SW480 (cell line): ENCODE measurements around the gene PTHLH.

Experiments
- DNase-seq: peaks from one replicate; pipeline ENCODE4 v3.0.0-alpha.2; 2016; ENCODE audit warnings: low spot score

The PTHLH gene

DNA sequence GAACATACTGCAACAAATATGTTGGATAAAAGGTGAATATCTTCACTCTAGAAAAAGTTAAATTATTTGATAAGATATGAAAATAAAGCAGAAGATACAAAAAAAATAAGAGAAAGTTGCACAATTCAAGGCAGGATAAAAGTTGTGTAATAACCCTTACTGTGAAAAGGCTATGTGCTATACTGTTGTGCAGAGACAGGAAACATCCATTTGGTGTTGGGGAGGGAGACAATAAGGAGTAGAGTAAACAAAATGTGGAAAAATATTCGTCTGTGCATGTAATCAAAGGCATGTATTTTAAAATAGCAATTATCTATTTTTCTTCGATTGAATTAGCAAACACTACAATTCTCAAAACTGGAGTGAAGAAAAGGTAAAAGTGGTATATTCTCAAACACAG is 34.8 kb downstream of the PTHLH start:
- DNase-seq, result no peak

DNA sequence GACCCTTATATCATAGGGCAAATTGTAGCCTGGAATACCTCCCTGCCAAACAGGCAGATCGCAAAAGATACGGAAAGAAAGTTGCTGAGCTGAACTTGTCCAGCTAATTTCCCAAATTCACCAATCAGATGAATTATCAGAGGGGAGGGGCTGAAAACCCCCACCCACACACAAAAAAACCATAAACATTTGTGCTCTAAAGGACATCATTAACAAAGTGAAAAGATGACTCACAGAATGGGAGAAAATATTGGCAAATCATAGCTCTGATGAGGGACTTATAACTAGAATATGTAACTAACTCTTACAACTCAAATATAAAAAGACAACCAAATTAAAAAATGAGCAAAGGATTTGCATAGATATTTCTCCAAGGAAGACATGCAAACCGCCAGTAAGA is 36.3 kb downstream of the PTHLH start:
- no peak for DNase-seq

DNA sequence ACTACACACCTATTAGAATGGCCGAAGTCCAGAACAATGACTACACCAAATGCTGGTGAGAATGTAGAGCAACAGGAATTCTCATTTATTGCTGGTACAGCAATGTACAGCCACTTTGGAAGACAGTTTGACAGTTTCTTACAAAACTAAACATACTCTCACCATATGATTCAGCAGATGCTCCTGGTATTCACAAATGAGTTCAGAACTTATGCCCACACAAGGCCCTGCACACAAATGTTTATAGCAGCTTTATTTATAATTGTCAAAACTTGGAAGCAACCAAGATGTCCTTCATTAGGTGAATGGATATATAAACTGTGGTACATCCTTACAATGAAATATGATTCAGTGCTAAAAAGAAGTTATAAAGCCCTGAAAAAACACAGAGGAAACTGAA is 38.3 kb downstream of the PTHLH start:
- no peak for DNase-seq

DNA sequence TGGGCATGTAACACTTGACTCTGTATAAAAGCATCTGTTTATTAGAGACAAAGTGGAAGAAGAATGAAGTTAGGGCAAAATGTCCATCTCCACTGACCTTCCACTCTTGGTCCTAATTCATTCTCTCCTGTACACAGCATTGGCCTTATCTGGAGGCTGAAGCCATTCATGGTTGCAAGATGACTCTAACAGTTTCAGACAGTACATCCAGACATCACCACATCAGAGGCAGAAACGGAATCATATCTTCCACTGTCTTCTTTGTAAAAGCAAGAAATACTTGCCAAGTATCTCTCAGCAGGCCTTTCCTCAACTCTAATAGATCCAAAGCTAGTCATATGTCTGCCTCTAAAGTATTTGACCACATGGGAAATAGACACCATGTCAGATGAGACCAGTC is 41.1 kb downstream of the PTHLH start:
- DNase-seq, result no peak

DNA sequence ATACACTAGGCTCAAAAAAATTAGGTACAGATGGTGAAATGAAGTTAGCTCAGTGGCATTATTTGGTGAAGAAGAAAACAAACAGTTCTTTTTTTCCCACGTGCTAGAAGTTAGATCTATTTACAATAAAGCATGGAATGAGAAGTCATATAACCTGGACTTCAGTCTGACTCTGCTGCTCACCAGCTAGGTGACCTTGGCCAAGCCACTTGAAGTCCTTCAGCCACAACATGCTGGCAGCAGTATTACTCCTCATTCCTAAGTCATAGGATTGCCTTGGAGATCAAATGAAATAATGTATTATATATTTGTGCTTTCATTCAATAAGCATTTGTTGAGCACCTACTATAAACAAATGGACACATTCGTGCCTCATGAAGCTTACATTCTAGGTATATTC is 45.2 kb downstream of the PTHLH start:
- no peak for DNase-seq

DNA sequence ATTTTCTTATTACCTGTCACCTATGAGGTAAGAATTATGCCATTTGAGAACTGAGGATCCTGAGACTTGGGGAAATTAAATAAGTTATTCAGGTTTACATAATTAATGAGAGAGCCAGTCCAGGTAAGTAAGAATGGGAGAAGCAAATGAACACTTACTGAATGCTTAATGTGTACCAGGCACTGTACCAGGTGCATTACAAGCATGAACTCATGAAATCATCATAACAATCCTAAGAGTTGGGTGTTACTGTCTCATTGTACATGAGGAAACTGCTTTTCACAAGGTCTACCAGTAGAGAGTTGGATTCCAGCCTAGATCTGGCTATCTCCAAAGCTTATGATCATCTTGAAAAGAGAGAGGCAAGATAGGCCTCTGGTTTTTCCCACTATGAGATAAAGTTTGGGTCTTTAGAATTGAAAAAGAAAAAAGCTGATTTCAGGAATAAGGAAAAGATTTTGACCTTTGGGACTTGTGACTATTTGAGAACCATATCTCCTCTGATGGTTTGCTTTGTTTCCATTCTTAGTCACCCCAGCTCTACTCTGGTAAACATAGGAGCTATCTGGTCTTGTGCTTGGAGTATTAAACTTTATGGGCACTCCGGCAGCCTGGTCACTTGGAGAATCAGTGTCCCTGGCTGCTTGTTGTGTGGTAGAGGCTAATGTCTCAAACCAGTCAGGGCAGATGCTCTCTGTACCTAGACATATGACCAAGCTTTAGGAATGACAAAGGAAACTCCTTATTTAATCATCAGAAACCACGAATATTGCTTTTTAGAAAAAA is 48.0 kb downstream of the PTHLH start:
- DNase-seq, result no peak

DNA sequence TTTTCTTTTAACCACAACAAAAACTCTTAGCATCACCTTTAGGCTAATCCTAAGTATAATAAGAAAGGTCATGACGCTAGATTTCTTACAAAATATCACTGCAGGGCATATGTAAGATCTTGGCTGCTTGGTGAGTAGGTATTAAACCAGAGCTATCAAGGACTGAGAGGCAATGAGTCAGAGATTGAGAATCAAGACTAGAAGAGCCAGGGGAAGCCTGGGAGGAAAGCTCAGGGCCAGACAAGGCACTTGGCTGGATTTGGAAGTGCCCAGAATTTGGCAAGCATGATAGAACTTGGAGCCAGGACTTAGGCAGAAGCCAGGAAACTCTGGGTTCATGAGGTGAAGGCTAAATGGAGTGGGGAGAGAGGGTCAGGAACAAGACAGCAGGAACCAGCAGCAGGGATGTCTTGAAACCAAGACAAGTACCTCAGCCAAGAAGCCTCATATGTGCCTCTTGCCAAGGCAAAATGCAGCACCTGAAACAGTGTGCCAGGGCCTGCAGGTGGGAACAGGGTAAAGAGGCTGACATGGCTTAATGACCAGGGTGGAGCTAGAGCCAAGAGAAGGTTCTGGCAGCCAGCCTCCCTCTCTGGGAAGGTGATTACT is 49.9 kb downstream of the PTHLH start:
- DNase-seq, result no peak

DNA sequence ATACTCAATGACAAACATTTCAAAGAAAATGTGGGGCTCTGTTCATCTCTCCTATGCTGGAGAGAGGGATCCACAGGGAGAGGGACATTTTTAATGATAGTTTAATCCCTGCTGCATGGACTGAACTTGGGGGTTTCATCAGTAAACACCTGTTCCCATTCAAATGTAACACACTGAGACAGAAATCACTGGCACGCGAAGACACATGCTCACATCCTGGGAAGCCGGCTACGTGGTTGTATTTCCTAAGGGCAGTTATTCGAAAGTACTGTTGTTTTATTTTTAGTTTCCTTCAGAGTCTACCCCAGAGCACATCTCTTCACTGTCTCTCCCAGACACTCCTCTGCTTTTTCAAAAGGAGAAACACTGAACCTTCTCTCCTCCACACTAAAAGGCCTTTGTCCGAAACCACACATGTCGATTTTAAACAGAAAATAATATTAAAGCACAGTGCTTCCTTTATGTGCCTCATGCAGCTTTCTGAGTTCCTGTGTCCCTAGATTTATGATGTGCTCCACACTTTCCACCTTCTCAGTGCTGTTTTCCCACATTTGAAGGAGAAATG is 52.8 kb downstream of the PTHLH start:
- DNase-seq, result no peak

DNA sequence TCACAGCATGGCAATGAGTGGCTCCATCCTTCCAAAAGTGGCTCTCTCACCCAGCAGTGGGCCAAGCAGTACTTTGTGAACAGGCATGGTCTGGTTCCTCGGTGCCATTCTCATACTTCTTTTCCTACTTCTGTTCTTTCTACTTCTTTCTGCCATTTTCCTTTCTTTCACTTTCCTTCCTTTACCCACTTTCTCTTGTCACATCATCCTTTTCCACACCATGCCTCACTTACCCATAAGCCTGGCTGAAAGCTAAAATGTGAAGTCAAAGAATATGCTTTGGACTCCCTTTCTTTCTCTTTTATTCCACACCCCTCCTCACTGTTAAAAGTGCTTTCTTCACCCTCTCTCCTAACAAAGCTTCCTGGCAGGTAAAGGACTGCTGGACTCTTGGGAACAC is 57.0 kb downstream of the PTHLH start:
- no peak for DNase-seq

DNA sequence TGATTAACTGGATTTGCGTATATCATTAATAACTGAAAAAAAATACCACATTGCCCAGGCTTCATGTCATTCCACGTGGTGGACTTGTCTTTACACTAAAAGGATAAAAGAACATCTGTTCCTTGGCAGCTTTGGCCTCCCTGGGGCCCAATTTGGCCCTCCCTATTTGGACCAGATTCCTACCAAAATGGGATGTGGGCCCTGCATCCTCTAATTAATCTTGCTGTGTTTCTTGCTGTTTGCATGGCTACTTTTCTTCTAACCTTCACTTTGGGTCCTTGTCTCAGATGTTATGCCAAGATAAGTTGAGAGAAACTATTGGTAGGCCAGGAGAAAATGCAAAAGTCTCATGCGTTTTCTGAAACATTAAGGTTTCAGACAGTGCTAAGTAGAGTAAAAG is 57.5 kb downstream of the PTHLH start:
- DNase-seq, result no peak

DNA sequence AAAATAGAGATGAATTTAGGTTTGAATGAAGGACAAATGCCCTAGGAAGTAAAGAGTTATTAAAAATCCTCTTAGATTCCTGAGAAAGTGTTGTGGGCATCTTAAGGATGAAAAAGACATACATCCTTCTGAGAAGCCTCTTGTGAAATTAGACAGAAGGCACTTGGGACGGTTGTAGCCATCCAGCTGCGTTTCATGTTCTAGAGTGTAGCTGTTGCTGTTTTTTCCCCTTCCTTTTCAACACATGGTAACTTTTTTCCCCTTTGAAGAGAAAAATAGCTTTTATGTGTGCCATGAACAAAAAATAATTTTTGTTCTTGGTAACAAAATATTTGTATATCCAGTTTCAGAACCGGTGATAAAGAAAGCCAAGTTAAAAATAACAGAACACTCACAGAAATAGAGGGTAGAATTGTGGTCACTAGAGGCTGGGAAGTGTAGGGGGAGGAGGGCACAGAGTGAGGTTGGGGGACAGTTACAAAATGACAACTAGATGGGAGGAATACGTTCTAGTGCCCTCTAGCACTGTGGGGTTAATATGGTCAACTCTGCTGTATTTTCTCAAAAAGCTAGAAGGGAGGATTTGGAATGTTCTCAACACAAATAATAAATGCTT is 58.4 kb downstream of the PTHLH start:
- DNase-seq, result no peak

DNA sequence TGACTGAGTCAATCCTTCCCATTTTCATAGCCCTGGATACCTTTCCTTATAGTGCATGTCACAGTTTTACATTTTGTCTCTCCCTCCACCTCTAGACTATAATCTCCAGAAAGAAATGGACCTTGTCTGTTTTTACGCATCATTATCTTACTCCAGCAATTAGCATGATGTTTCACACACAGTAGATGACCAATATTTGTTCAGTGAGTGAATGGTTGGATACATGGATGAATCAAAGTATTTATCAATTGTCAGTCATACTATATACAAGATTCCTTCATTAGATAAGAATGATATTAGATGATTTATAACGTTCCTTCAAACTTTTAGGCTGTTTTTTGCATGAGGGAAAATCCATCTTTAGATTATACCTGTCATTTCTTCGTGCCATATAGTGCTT is 61.1 kb downstream of the PTHLH start:
- DNase-seq, result no peak
